Esophagus muscularis mucosa (tissue), 4 donors: ENCODE data around the gene PHLPP1.

Source experiments
- CTCF ChIP-seq, 3 experiments: fragments of 200-600 bp in 2 of 3; fragments of 450-650 bp in 1 of 3; sonication (generic) in 2 of 3; IDR thresholded peaks; one replicate each; pipeline ENCODE4 v1.5.1; 2017 to 2019; ENCODE audit warnings: antibody characterized with exemption in 3 of 3, mild to moderate bottlenecking in 2 of 3, moderate library complexity in 1 of 3
- EP300 ChIP-seq: sonication (generic); formaldehyde crosslinking; IDR thresholded peaks from one replicate; pipeline ENCODE4 v1.6.1; 2017; ENCODE audit warnings: antibody characterized with exemption
- POLR2A ChIP-seq: fragments of 450-650 bp; IDR thresholded peaks from one replicate; pipeline ENCODE4 v1.6.1; 2017; ENCODE audit warnings: antibody characterized with exemption, moderate library complexity, mild to moderate bottlenecking, low read depth
- POLR2AphosphoS5 ChIP-seq, 2 donors: sonication (generic); formaldehyde crosslinking; IDR thresholded peaks; one replicate each; pipeline ENCODE4 v1.6.1; 2017; ENCODE audit warnings: antibody characterized with exemption in 2 of 2

- TF ChIP-seq POLR2A, result no peak
- TF ChIP-seq CTCF (IDR thresholded peaks at IDR 0.05), result no peak
- no peak for TF ChIP-seq EP300
- no peak for TF ChIP-seq POLR2AphosphoS5 (IDR thresholded peaks at IDR 0.05)
Observed at GRCh38 chr18:62784338-62784965, 69.1 kb downstream of the PHLPP1 start.
